HCT116 (cell line): ENCODE data around the gene ENPEP. TPM values are rescaled to one million over a fixed set of nuclear protein-coding genes. Genes with fewer than 3 reads are reported as not detected.
"Not testable (repeated sequence)": the region's sequence is repeated elsewhere in the genome, so short reads cannot be mapped to it uniquely, and the experiment has no call there.

Experiments
- ATAC-seq: fragments of 200-7000 bp; cut with Tn5 transposase; 2 replicates; pipeline ENCODE4 v1.9.1; 2020; ENCODE audit warnings: mild to moderate bottlenecking, moderate library complexity
- BruUV-seq: library from RNA; stranded (reverse); fragments of 400-500 nt; replicated peaks from 2 replicates; lab custom pipeline; 2021; lab: Mats Ljungman, UMichigan
- CTCF ChIA-PET: fragments of 300-600 bp; sonication (Branson Sonifier 250); formaldehyde crosslinking; loops from one replicate; lab custom pipeline; 2021; ENCODE audit warnings: antibody characterized with exemption; lab: Charles Lee
- POLR2A ChIA-PET: fragments of 300-600, 350-600 bp; sonication (Branson Sonifier 250); formaldehyde crosslinking; loops from one replicate; lab custom pipeline; 2021; ENCODE audit warnings: antibody characterized with exemption; lab: Charles Lee
- RAD21 ChIA-PET, 2 experiments: fragments of 300-600 bp; sonication (Branson Sonifier 250); formaldehyde crosslinking; loops; one replicate each; lab custom pipeline; 2023; ENCODE audit warnings: low total read pairs in 2 of 2; ENCODE audit not compliant: uncharacterized antibody in 2 of 2, unreplicated experiment in 2 of 2, low non-redundant PET in 1 of 2; lab: Charles Lee
- DNase-seq: peaks from one replicate; pipeline ENCODE4 v3.0.0-alpha.2; 2010; ENCODE audit warnings: low read depth, low spot score
- H2AFZ ChIP-seq: fragments of 200-600 bp; shearing (Covaris generic), sonication (generic); 2 replicates; pipeline ENCODE4 v1.6.1; 2017; ENCODE audit warnings: low read depth, mixed run types, mixed read lengths, antibody characterized with exemption, low read length; ENCODE audit not compliant: poor library complexity, severe bottlenecking
- H3K27ac ChIP-seq: 2 replicates; pipeline ENCODE4 v1.5.1; 2012; ENCODE audit warnings: low read depth, low read length
- H3K27me3 ChIP-seq: fragments of 200-600 bp; sonication (generic); 2 replicates; pipeline ENCODE4 v1.6.1; 2016; ENCODE audit warnings: mixed run types, low read length, mixed read lengths; ENCODE audit not compliant: insufficient read depth
- H3K36me3 ChIP-seq, 2 experiments: fragments of 200-500 bp in 1 of 2; fragments of 200-600 bp in 1 of 2; sonication (Bioruptor generic) in 1 of 2; sonication (generic) in 1 of 2; 2 replicates each; pipeline versions ENCODE4 v1.5.1 to v1.6.1; 2014 to 2016; ENCODE audit warnings: low read length in 2 of 2, inconsistent platforms in 1 of 2, mixed read lengths in 1 of 2, mixed run types in 1 of 2; ENCODE audit not compliant: insufficient read depth in 2 of 2, control insufficient read depth in 1 of 2
- H3K4me1 ChIP-seq, 2 experiments: fragments of 200-600 bp in 1 of 2; sonication (generic) in 1 of 2; 2 replicates each; pipeline versions ENCODE4 v1.5.1 to v1.6.1; 2012 to 2017; ENCODE audit warnings: low read length in 2 of 2, inconsistent platforms in 1 of 2, mild to moderate bottlenecking in 1 of 2, mixed read lengths in 1 of 2, mixed run types in 1 of 2, moderate library complexity in 1 of 2; ENCODE audit not compliant: insufficient read depth in 2 of 2, control insufficient read depth in 1 of 2
- H3K4me2 ChIP-seq: fragments of 200-600 bp; sonication (generic); 2 replicates; pipeline ENCODE4 v1.6.1; 2017; ENCODE audit warnings: mixed run types, low read length, mixed read lengths
- H3K4me3 ChIP-seq, 2 experiments: fragments of 200-600 bp in 1 of 2; sonication (generic) in 1 of 2; replicated peaks in 1 of 2; 2 replicates each; pipeline ENCODE4 v1.5.1; 2011 to 2016; ENCODE audit warnings: low read length in 2 of 2, control low read depth in 1 of 2, low read depth in 1 of 2, mild to moderate bottlenecking in 1 of 2, mixed read lengths in 1 of 2, mixed run types in 1 of 2
- H3K79me2 ChIP-seq: fragments of 200-600 bp; sonication (generic); 2 replicates; pipeline ENCODE4 v1.6.1; 2017; ENCODE audit warnings: mild to moderate bottlenecking, mixed run types, low read length, moderate library complexity, mixed read lengths; ENCODE audit not compliant: insufficient read depth
- H3K9ac ChIP-seq: fragments of 200-600 bp; sonication (generic); 2 replicates; pipeline ENCODE4 v1.6.1; 2016; ENCODE audit warnings: low read length, mixed read lengths
- H3K9me2 ChIP-seq: fragments of 200-600 bp; sonication (generic), shearing (Covaris generic); 2 replicates; pipeline ENCODE4 v1.6.1; 2017; ENCODE audit warnings: mixed run types, mild to moderate bottlenecking, moderate library complexity; ENCODE audit not compliant: insufficient read depth
- H3K9me3 ChIP-seq, 2 experiments: fragments of 200-500 bp in 1 of 2; fragments of 200-600 bp in 1 of 2; sonication (Bioruptor generic) in 1 of 2; sonication (generic) in 1 of 2; 2 replicates each; pipeline ENCODE4 v1.6.1; 2014 to 2017; ENCODE audit warnings: low read length in 2 of 2, mixed read lengths in 2 of 2, inconsistent platforms in 1 of 2, low read depth in 1 of 2, mild to moderate bottlenecking in 1 of 2, mixed run types in 1 of 2, moderate library complexity in 1 of 2; ENCODE audit not compliant: control insufficient read depth in 1 of 2, insufficient read depth in 1 of 2
- H4K20me1 ChIP-seq: fragments of 200-600 bp; sonication (generic), shearing (Covaris generic); 2 replicates; pipeline ENCODE4 v1.6.1; 2017; ENCODE audit warnings: mixed run types, mild to moderate bottlenecking, moderate library complexity; ENCODE audit not compliant: insufficient read depth
- EGR1 ChIP-seq: IDR thresholded peaks from 2 replicates; pipeline ENCODE4 v1.6.1; 2012; ENCODE audit warnings: low read depth
- FOSL1 ChIP-seq: IDR thresholded peaks from 2 replicates; pipeline ENCODE4 v1.6.1; 2012; ENCODE audit warnings: low read depth
- SIN3A ChIP-seq: IDR thresholded peaks from 2 replicates; pipeline ENCODE4 v1.6.1; 2012; ENCODE audit warnings: low read depth
- intact Hi-C: fragments of 100-400 bp; cut with micrococcal nuclease; formaldehyde crosslinking; loops from 2 replicates; pipeline ENCODE4 v1.10.0; 2022
- total RNA-seq: library from RNA; stranded (reverse); gene quantifications from one replicate; pipeline ENCODE4 v1.2.1, GENCODE V29; 2021; ENCODE audit not compliant: unreplicated experiment
- TF ChIP-seq, protein P1 (sequence below): IDR thresholded peaks from 2 replicates; pipeline ENCODE4 v1.6.1; 2012

Gene ENPEP
- total RNA-seq, 1 experiment from 2014 or later: 4.5 TPM

DNA sequence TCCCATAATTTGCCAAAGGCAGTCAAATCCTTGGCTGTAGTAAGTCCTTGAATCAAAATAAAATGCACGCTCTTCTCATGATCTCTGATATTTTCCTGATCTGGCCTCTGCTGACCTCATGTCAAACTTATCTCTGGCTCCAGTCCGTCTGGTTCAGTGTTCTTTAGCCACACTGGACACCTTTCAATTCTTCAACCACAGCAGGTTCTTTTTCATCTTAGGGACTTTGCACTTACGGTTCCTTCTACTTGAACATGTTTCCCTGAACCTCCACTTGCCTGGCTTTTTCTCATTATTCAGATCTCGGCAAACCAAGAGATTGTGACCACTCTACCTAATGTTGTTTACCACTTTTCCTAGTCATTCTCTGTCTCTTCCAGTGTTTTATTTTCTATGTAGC, 10.3 kb downstream of the ENPEP start:
- intact Hi-C loops: no loop called here
- no peak for TF ChIP-seq EGR1
- no peak for TF ChIP-seq SIN3A
- no peak for TF ChIP-seq FOSL1
- TF ChIP-seq, protein P1, sequence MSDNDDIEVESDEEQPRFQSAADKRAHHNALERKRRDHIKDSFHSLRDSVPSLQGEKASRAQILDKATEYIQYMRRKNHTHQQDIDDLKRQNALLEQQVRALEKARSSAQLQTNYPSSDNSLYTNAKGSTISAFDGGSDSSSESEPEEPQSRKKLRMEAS: no peak
- H3K4me3 ChIP-seq: no peak overlapping the region

DNA sequence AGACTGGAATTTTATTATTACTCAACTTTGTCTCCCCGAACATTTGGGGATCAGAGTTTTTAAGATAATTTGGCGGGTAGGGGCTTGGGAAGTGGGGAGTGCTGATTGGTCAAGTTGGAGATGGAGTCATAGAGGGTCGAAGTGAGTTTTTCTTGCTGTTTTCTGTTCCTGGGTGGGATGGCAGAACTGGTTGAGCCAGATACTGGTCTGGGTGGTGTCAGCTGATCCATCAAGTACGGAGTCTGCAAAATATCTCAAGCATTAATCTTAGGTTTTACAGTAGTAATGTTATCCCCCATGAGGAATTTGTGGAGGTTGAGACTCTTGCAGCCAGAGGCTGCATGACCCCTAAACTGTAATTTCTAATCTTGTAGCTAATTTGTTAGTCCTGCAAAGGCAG, 10.9 kb downstream of the ENPEP start:
- H3K4me3 ChIP-seq, DNase-seq, H3K9me3 ChIP-seq, CTCF ChIA-PET, H4K20me1 ChIP-seq, BruUV-seq, H3K9me2 ChIP-seq, ATAC-seq, H3K27me3 ChIP-seq, H3K27ac ChIP-seq, intact Hi-C loops, H3K36me3 ChIP-seq, RAD21 ChIA-PET, H3K9ac ChIP-seq, POLR2A ChIA-PET, H3K79me2 ChIP-seq, H3K4me2 ChIP-seq, H2AFZ ChIP-seq: not testable (repeated sequence)
- peaks cover 0 to 12% of the 10 kb centered on the region in 2 experiments; a peak in 1 of 4 replicates for H3K4me1 ChIP-seq

More for the DNA sequence above, 10.3 kb downstream of the ENPEP start:
- Histone ChIP-seq H3K4me1 (peaks cover 0 to 12% of the 10 kb centered on the region in 2 experiments; a peak in 1 of 4 replicates), H3K27me3 (no peaks in the 10 kb centered on the region), H3K9me2 (no peaks in the 10 kb centered on the region), H3K9ac (no peak overlapping the region), H3K27ac (no peak overlapping the region), H4K20me1 (no peaks in the 10 kb centered on the region), H3K4me2 (no peak overlapping the region), H3K36me3 (no peaks in the 10 kb centered on the region), H2AFZ (no peak overlapping the region), H3K79me2 (no peaks in the 10 kb centered on the region), H3K9me3 (no peaks in the 10 kb centered on the region)
- ChIA-PET RAD21 (no interaction called here), POLR2A (no interaction called here), CTCF (no interaction called here)
- no TSS peak for BruUV-seq
- no peak for ATAC-seq
- DNase-seq: no peak
